HEK293T (cell line): ENCODE results near the gene ZBTB44.

Experiments
- ARNT ChIP-seq: fragments of 450-650 bp; IDR thresholded peaks from 2 replicates; pipeline ENCODE4 v1.6.1; 2017; ENCODE audit warnings: mild to moderate bottlenecking
- BHLHE40 ChIP-seq: fragments of 450-650 bp; IDR thresholded peaks from 2 replicates; pipeline ENCODE4 v1.6.1; 2016; ENCODE audit warnings: mild to moderate bottlenecking, moderate library complexity, borderline replicate concordance
- CTBP1 ChIP-seq: fragments of 450-650 bp; IDR thresholded peaks from 2 replicates; pipeline ENCODE4 v1.6.1; 2016; ENCODE audit warnings: borderline replicate concordance
- ELF4 ChIP-seq: fragments of 450-650 bp; IDR thresholded peaks from 2 replicates; pipeline ENCODE4 v1.6.1; 2017; ENCODE audit warnings: antibody characterized with exemption
- FOXA1 ChIP-seq: fragments of 450-650 bp; IDR thresholded peaks from 2 replicates; pipeline ENCODE4 v1.6.1; 2016; ENCODE audit warnings: mild to moderate bottlenecking
- FOXK2 ChIP-seq: fragments of 450-650 bp; IDR thresholded peaks from 2 replicates; pipeline ENCODE4 v1.6.1; 2016; ENCODE audit warnings: mild to moderate bottlenecking
- FOXM1 ChIP-seq: fragments of 450-650 bp; IDR thresholded peaks from 2 replicates; pipeline ENCODE4 v1.6.1; 2017; ENCODE audit warnings: mild to moderate bottlenecking, borderline replicate concordance
- HDGF ChIP-seq: fragments of 450-650 bp; IDR thresholded peaks from 2 replicates; pipeline ENCODE4 v1.6.1; 2017; ENCODE audit warnings: antibody characterized with exemption, borderline replicate concordance
- PKNOX1 ChIP-seq: fragments of 450-650 bp; IDR thresholded peaks from 2 replicates; pipeline ENCODE4 v1.6.1; 2016
- SP1 ChIP-seq: fragments of 450-650 bp; IDR thresholded peaks from 2 replicates; pipeline ENCODE4 v1.6.1; 2017
- SUZ12 ChIP-seq: fragments of 450-650 bp; IDR thresholded peaks from 2 replicates; pipeline ENCODE4 v1.6.1; 2016; ENCODE audit warnings: mild to moderate bottlenecking
- TARDBP ChIP-seq: fragments of 450-650 bp; IDR thresholded peaks from 2 replicates; pipeline ENCODE4 v1.6.1; 2016

- TF ChIP-seq SUZ12 (no peak), TARDBP (no peak), ARNT (no peak), FOXA1 (no peak), CTBP1 (no peak), FOXM1 (no peak), BHLHE40 (no peak), FOXK2 (no peak), SP1 (no peak), ELF4 (no peak), PKNOX1 (no peak), HDGF (no peak)
Observed at GRCh38 chr11:130211144-130211543, 103.6 kb downstream of the ZBTB44 start.
